Mucosa of rectum (tissue), 2 donors: ENCODE data around the gene PGS1.

Experiments
- H3K27ac ChIP-seq, 2 donors: one replicate each; pipeline ENCODE4 v1.7.0; 2013; ENCODE audit warnings: inconsistent platforms in 2 of 2, low read depth in 2 of 2, low read length in 2 of 2
- H3K27me3 ChIP-seq, 2 donors: one replicate each; pipeline ENCODE4 v1.7.0; 2013; ENCODE audit warnings: low read length in 2 of 2; ENCODE audit not compliant: control insufficient read depth in 2 of 2, insufficient read depth in 2 of 2
- H3K36me3 ChIP-seq, 2 donors: one replicate each; pipeline ENCODE4 v1.7.0; 2013; ENCODE audit warnings: low read length in 2 of 2; ENCODE audit not compliant: control insufficient read depth in 2 of 2, insufficient read depth in 2 of 2
- H3K4me1 ChIP-seq, 2 donors: one replicate each; pipeline ENCODE4 v1.7.0; 2013; ENCODE audit warnings: low read length in 2 of 2, mild to moderate bottlenecking in 1 of 2; ENCODE audit not compliant: control insufficient read depth in 2 of 2, insufficient read depth in 2 of 2
- H3K4me3 ChIP-seq, 2 donors: one replicate each; pipeline ENCODE4 v1.7.0; 2013; ENCODE audit warnings: low read length in 2 of 2
- H3K9ac ChIP-seq, 2 donors: one replicate each; pipeline ENCODE4 v1.7.0; 2013; ENCODE audit warnings: low read length in 2 of 2, low read depth in 1 of 2, mild to moderate bottlenecking in 1 of 2
- H3K9me3 ChIP-seq, 2 donors: one replicate each; pipeline ENCODE4 v1.7.0; 2013; ENCODE audit warnings: low read length in 2 of 2; ENCODE audit not compliant: control insufficient read depth in 2 of 2
- donor health status: healthy.
- donor health status: Normal muscosa, but diverticular disease.

Gene PGS1

DNA sequence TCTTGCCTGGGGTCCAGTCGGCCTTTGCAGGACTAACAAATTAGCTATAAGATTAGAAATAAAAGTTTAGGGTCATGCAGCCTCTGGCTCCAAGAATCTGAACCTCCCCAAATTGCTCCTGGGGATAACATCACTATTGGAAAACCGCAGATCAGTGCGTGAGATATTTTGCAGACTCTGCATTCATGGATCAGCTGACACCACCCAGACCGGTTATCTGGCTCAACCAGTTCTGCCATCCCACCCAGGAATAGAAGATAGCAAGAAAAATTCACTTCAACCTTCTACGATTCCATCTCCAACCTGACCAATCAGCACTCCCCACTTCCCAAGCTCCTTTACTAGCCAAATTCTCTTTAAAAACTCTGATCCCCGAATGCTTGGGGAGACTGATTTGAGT lies 4.3 kb upstream of the PGS1 start:
- peaks cover 7% of the 10 kb centered on the region in 2 donors for H3K4me1 ChIP-seq
- no peaks in the 10 kb centered on the region for H3K9me3 ChIP-seq
- no peak overlapping the region for H3K27ac ChIP-seq
- no peaks in the 10 kb centered on the region for H3K27me3 ChIP-seq
- no peak overlapping the region for H3K4me3 ChIP-seq
- H3K9ac ChIP-seq: no peak overlapping the region
- H3K36me3 ChIP-seq: no peaks in the 10 kb centered on the region

DNA sequence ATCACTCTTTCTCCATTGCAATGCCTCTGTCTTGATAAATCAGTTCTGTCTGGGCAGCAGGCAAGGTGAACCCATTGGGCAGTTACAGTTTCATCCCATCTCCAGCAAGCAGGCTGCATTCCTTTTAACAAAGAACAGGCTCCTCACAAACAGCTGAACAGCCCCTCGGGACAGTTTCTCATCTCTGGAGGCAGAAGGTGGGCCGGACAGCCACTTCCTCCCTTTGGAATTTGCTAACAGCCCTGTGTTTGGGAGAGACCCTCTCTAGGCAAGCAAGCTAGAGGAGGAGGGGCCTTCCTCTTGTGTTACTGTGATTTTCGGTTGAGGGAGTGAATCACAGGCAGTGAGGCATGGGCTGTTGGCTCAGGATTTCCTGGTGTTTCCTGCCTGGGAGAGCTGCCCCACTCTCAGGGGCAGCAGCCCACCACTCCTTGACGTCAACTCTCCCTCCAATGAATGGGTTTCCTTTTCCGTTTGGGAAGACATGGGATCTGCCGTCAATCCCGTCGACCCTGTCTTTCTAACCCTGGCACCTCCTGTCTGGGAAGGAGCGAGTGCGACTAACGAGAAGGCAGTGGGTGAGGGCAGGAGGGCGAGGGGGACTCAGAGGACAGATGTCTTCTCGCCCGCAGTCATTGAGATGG lies 3.7 kb upstream of the PGS1 start:
- Histone ChIP-seq H3K9ac (no peak overlapping the region), H3K36me3 (no peaks in the 10 kb centered on the region), H3K27ac (peak overlapping the region; percentile 33 to 39), H3K4me3 (no peak overlapping the region), H3K9me3 (no peaks in the 10 kb centered on the region), H3K27me3 (no peaks in the 10 kb centered on the region), H3K4me1 (peaks cover 9 to 12% of the 10 kb centered on the region in 2 donors)

DNA sequence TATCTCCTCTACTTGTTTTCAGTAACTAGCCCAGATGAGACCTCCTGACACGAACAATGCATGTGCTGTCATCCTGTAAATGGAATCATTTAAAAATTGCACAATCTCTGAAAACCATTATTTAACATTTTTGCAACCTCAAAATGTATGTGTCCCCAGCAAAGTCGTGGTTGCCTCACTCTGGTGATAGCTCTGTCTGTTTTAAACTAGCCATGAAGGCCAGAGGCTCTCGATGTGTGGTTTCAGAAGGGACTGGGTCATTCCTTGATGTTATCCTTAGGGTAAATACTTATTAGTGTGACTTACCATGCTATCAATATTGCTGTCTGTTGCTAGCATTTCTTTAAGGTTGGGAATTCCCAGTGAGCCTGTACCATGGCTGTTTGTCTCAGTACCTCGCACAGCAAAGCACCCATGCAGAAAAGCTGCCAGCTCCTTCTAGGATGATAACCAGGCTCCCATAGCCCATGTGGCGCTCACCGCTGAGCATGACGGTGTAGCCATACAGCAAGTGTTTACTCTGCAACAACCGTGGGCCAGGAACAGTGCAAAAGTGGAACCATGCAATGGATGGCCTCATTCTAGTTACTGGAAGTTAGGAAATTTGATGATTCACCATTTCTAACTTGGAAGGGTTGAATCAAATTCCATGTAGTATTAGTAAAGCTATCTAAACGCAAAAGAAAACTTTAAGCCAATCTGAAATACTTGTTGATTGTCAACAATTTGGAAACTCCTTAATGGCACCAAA lies 2.9 kb upstream of the PGS1 start:
- Histone ChIP-seq H3K9me3 (no peaks in the 10 kb centered on the region), H3K36me3 (no peaks in the 10 kb centered on the region), H3K4me1 (peaks cover 9 to 12% of the 10 kb centered on the region in 2 donors), H3K27me3 (no peaks in the 10 kb centered on the region), H3K4me3 (no peak overlapping the region), H3K27ac (peak overlapping the region; percentile 39 to 42), H3K9ac (no peak overlapping the region)

DNA sequence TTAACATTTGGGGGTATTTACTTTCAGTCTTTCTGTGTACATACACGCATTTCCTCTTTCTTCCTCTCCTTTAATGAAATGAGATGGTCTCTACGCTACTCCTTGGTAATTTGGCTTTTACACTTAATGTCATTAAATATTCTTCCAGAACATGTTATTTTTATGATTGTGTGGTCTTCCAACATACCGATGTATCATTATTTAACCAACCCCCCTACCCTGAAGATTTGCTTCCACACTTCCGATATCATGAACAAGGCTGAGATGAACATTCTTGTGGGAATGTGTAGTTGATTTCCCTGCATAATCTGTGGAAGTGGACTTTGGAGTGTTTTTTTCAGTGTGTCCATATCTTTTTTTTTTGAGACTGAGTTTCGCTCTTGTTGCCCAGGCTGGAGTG lies 2.3 kb upstream of the PGS1 start:
- Histone ChIP-seq H3K9me3 (no peaks in the 10 kb centered on the region), H3K4me1 (peaks cover 11 to 14% of the 10 kb centered on the region in 2 donors), H3K27ac (peak overlapping the region in 1 of 2 donors; percentile 42), H3K27me3 (no peaks in the 10 kb centered on the region), H3K36me3 (no peaks in the 10 kb centered on the region), H3K4me3 (no peak overlapping the region), H3K9ac (no peak overlapping the region)

DNA sequence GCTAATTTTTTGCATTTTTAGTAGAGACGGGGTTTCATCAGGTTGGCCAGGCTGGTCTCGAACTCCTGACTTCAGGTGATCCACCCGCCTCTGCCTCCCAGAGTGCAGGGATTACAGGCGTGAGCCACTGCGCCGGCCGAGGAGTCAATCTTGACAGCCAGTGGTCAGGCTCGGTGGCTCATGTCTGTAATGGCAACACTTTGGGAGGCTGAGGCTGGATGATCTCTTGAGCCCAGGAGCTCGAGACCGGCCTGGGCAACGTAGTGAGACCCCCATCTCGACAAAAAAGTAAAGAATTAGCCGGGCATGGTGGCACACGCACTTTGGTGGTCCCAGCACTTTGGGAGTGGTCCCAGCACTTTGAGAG lies 608 bp upstream of the PGS1 start:
- H3K9ac ChIP-seq: peak overlapping the region; percentile 64 to 91
- peak overlapping the region; percentile 81 to 93 for H3K4me3 ChIP-seq
- peaks cover 18 to 22% of the 10 kb centered on the region in 2 donors for H3K4me1 ChIP-seq
- H3K27ac ChIP-seq: peak overlapping the region; percentile 73 to 75
- H3K36me3 ChIP-seq: no peaks in the 10 kb centered on the region
- no peaks in the 10 kb centered on the region for H3K9me3 ChIP-seq
- H3K27me3 ChIP-seq: no peaks in the 10 kb centered on the region

DNA sequence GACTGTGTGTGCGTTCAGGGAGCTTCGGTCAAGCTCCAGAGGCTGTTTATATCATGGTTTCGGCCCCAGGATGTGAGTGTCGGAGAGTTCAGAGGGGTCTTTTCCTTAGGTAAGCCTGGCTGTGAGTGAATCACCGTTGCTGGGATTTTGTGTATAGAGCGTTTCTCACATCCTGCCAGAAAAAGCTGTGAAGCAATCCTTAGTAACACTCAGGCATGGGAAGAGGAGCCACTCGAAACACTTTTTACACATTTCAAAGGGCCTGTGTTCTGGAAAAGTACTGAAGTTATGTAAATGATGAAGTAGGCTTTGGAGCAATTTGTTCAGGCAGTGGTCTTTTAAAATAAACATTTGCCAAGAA lies 662 bp downstream of the PGS1 start:
- no peaks in the 10 kb centered on the region for H3K36me3 ChIP-seq
- H3K9me3 ChIP-seq: no peaks in the 10 kb centered on the region
- H3K9ac ChIP-seq: peak overlapping the region; percentile 80 to 91
- H3K27me3 ChIP-seq: no peaks in the 10 kb centered on the region
- peaks cover 21 to 22% of the 10 kb centered on the region in 2 donors for H3K4me1 ChIP-seq
- H3K4me3 ChIP-seq: peak overlapping the region; percentile 81 to 93
- peak overlapping the region; percentile 73 to 75 for H3K27ac ChIP-seq

DNA sequence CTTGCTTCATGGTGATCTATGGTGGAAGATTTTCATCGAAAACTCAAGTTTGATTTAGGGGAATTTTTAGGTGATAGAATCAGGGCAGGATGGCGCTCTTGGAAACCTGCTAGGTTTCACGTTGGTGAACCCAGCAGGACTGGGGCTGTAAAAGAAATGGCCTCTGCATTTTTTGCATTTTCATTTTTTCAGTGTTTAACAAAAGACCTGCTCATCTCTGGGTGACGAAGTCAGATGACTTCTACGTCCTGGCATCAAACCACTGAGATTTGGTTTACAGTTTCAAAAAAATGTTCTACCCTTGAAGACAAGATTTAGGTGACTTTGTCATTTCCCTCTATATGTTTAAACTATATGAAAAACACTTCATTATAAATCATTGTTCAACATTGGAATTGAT lies 1.9 kb downstream of the PGS1 start:
- Histone ChIP-seq H3K36me3 (no peaks in the 10 kb centered on the region), H3K9ac (no peak overlapping the region), H3K27ac (no peak overlapping the region), H3K4me1 (peaks cover 26 to 27% of the 10 kb centered on the region in 2 donors), H3K27me3 (no peaks in the 10 kb centered on the region), H3K9me3 (no peaks in the 10 kb centered on the region), H3K4me3 (no peak overlapping the region)

DNA sequence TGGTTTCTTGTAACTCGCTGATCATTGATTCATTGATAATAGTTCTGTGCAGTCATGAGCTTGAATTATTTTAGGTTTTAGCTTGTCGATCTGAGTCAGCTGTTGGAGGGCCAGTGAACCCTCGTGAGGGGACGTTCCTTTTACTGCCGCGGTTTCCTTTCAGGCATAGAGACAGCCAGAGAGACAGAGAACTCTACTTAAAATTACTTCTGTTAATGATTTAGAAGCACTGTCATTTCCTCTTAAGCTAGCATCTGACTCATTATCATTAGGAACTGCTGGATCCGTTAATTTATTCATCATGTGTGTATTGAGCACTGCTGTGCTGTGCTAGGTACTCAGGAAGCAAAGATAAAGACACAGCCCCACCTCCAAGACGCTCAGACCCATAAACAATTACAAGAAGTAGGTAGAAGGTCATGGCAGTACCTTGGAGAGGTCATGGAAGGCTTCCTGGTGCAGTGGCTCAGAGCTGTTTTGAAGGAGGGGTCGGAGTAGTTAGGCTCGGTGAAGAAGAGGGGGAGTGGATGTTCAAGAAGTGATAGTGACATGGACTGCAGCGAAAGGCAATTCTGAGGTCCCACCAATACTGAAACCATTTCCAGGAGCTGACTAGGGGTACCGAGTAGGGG lies 3.3 kb downstream of the PGS1 start:
- H3K4me1 ChIP-seq: peaks cover 35% of the 10 kb centered on the region in 2 donors
- H3K27ac ChIP-seq: peak overlapping the region; percentile 2 to 63
- H3K36me3 ChIP-seq: no peaks in the 10 kb centered on the region
- H3K9me3 ChIP-seq: no peaks in the 10 kb centered on the region
- H3K27me3 ChIP-seq: no peaks in the 10 kb centered on the region
- H3K9ac ChIP-seq: no peak overlapping the region
- H3K4me3 ChIP-seq: peak overlapping the region in 1 of 2 donors; percentile 22

DNA sequence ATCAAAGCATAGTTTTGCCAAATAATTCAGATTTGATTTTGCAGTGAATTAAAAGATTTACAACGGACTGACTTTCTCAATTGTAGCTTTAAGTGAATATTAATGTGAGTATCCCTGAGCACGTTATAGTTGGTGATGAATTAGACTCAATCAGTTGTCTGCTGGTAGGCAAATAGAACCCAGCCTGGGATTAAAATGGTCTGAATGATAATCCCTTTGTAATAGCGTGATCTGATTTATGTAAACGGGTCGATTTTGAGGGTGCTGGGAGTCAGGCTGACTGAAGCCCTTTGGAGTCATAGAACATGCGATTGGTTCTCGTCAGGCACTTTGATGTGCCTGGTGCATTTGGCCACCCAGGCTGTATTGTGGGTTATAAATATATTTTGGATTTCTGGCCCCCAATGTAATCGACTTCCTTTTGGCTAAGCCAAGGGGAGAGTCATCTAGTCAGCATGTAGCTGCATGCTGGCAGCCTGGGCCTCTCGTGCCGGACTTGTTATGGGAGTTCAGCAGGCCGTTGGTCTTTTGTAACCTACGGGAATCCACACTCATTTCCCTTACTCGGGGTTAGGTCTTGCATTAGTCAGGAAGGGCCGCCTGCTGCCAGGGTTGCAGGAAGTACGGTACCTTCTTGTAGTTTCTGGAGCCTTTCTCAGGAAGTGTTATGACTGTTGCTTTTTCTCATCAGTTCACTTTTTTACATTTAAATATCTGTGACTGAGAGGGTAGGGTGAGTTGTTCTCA lies 5.4 kb downstream of the PGS1 start:
- H3K36me3 ChIP-seq: no peaks in the 10 kb centered on the region
- no peaks in the 10 kb centered on the region for H3K9me3 ChIP-seq
- no peak overlapping the region for H3K4me3 ChIP-seq
- H3K9ac ChIP-seq: no peak overlapping the region
- peak overlapping the region; percentile 42 to 61 for H3K27ac ChIP-seq
- peaks cover 37 to 45% of the 10 kb centered on the region in 2 donors for H3K4me1 ChIP-seq
- no peaks in the 10 kb centered on the region for H3K27me3 ChIP-seq
